NCI-H2196 treated with DMSO at 0.1 percent for 48 hours (cell line): Measurements from ENCODE around the gene ITPKC.

ENCODE experiments used
- DNase-seq: peaks from one replicate; lab custom pipeline; 2025; ENCODE audit not compliant: unreplicated experiment; lab: John Stamatoyannopoulos, UW

The ITPKC gene

DNA sequence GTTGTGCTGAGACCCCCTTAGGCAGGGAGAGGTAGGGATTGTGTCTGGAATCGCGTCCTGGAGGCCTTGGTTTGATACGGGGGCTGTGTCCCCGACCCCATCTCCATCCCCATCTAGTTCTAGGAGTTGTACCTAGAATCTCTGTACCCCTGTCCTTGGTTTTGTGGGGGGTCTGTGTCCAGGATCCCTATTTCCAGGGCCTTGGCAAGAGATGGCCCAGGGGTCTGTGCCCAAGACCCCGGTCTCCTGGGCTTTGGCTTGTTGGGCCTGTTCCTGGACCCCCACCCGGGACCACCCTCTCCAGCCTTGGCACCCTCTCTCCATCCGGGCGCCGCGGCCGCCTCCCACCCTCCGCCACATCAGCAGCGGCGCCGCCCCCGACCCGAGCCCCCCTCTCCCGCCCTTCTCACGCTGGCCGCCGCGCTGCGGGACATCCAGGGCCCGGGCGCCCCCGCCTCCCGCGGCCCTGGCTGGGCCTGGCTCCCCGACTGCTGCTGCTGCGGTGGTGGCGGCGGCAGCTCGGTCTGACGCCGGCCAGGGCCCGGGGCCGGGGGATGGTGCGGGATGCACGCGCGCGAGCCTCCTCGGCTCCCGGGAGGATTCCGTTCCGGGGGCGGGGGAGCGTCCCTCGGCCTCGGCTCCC, 26.7 kb upstream of the ITPKC start, which contains the start of gene NUMBL:
Gene NUMBL (minus strand): TSS at position 602 of the 643 bp plus-strand sequence. CDS start 168 bp downstream, at position 434.
- DNase-seq: no peak

DNA sequence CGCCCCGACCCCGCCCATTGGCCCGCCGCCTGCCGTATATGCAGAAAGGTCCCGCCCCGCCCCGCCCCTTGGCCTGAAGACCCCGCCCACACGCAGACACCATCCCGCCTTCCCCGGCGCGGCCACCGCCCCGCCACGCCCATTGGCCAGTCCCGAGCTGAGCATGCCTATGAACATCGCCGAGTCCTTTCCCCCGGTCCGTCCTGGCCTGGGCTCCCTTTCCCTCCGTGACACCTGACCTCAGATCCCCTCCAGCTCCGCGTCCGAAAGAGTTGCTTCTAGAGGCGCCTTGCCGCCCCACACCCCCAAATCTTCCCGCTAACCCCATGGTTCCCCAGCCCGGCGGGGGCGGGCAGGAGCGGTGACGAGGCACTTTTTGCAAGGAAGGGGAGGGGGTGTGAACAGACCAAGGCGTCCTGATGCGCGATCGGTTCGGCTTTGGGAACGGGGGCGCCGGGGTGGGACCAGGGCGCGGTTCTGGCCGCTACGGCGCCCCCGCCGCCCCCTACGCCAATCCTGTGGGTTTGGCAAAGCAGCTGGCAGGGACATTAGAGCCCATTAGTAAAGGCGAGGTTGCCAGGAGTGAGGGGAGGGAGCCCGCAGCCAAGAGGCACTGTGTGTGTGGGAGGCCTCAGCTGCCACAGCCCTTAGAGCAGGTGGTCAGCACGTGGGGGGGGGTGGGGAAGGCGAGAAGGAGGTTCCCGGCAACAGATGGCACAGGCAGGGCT, 26.1 kb upstream of the ITPKC start:
- DNase-seq: peak; percentile 80

DNA sequence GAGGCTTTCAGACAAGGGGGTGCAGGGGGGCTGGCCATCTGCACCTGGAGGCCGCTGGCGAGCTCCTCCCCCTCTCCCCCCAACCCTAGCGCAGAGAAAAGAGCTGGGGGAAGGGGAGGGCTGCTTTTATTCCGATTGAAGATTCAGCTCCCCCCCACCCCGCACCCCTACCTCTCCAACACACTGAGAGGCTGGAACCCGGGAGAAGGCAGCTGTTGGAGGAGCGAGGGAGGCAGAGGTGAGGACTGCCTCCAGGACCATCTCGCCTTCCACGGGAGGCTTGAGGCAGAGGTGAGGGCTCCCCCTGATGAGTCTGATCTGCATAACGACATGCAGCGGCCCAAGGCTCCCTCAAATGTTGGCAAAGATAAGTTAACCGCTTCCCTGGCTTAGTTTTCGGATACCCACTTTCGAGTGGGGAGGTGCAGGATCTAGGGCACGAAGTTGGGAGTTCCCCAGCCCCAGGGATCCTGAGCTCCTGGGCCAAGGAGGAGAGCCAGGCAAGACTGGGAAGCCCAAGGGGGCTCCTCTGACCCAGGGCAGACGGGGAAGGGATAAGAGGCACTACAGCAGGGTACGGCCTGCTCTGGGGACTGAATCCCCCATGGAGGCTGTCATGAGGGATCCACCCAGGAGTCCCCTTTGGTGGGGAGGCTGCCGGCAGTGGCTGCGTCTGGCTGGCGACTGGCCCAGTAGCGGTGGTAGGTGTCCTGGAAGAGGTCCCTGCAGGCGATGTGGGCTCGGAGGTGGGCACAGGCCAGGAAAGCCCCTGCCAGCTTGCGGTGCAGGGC, 25.3 kb upstream of the ITPKC start:
- peak; percentile 67 for DNase-seq

DNA sequence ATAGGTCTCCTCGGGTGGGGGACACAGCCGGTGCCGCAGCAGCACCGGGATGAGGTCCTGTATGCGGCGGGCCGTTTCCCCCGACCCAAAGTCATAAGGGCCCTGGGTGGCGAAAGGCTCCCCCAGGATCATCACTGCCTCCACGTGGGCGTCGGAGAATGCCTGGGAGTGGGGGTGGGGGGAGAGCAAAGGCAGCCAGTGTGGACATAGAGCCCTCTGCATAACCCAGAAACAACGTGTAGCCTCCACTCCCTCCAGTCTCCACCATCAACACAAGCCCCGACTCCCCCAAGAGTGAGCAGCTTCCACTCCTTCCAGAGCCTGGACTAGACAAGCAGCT, 24.7 kb upstream of the ITPKC start:
- no peak for DNase-seq

DNA sequence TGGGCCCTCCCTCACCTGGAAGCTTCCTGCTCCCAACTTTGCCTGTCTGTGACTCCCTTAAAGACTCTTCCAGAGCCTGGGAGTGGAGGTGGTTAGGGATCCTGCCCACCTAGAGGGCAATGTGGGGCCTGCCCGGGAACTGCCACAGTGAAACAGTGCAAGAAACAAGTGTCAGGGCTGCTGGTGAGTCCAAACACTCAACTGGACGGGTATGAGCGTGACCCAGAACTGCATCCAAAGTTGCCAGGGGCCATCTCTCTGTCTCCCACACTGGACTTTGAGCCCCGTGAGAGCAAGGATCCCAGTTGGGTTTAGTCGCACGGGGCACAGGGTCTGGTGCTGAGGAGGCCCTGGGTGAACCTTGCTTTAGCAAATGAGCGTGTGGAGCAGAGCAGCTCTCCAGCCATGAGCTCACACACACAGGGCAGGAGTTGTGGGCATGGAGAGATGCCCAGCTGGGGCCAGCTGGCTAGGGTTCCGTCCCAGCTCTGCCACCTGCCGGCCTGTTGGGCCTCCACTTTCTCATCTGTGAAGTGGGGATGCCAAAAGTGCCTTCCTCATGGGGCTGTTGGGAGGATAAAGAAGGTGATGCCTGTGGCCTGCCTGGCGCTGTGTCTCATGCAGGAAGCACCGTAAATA, 23.6 kb upstream of the ITPKC start:
- no peak for DNase-seq

DNA sequence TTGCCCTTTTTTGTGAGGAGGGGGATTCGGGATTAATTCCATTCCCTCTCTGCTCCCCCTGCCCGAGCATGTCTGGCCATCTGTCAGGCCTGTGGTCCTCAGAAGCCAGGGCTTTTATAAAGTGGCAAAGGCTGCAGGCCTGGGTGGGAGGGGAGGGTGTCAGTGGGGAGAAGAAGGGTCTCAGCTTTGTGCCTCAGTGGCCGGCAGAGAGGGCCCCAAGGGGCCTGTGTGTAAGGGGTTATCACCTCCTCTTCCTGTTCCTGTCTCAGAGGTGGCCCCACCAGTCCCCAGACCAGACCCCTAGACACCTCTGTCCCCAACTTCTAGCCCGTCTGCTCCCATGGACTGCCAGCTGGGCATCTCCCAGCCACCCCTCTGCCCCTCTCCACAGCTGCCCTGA, 23.0 kb upstream of the ITPKC start:
- DNase-seq: no peak

DNA sequence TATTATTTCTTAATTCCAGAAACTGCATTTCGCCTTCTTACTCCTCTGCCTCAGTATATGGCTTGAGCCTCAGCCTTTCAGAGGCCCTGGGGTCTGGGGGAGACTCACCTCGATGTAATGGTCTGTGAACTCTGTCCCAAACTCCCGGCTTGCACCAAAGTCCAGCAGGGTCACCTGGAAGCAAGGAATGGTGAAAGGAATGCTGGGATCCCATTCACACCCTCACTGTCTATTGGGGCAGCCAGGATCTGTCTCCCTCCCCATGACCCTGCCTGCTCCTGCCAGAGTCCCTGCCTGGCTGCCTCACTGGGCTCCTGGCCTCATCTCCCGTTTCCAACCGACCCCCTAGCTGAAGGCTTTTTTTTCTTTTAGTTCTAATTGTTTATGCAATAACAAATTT, 21.0 kb upstream of the ITPKC start:
- DNase-seq: no peak

DNA sequence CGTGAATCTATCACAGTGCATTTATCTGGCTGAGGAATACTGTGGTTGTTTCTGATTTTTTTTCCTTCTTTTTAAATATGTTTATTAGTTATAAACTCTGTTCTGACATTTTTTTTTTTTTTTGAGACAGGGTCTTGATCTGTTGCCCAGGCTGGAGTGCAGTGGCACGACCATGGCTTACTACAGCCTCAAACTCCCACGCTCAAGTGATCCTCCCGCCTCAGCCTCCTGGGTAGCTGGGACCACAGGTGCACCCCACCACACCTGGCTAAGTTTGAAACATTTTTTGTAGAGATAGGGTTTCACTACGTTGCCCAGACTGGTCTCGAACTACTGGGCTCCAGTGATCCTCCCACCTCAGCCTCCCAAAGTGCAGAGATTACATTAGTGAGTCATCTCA, 19.9 kb upstream of the ITPKC start:
- DNase-seq: no peak

DNA sequence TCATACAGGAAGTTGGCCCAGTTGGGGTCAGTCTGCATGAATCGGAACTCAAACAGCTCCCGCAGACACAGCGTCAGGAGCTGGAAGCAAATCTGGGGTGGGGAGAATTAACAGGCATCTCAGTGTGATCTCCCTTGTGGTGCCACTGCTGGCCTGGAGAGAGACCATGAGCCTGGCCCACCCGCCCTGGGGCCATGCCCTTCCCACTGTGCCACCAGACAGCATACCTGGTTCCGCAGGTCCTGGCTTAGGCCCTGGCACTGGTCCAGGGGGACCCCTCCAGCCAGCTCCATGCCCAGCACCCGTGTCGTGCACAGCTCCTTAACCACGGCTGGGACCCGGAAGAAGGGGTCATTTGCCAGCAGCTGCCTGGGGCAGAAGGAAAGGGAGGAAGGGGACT, 16.8 kb upstream of the ITPKC start:
- no peak for DNase-seq

DNA sequence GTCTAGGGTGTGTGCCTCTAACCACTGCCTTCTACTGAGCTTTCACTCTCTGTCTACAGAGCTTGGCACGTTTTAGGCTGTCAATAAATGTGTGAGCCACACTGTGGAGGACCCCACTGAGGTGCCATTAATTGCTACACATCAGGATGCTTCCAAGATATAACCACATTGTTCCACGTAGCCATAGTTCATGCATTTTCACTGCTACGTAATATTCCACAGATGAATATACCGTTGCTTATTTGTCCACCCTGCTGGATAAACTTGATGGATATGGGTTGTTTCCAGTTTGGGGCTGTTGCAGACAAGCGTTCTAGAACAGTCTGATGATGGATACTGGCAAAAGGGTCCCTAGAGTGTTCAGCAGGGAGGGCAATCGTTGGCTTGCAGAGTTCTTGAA, 15.2 kb upstream of the ITPKC start:
- no peak for DNase-seq

DNA sequence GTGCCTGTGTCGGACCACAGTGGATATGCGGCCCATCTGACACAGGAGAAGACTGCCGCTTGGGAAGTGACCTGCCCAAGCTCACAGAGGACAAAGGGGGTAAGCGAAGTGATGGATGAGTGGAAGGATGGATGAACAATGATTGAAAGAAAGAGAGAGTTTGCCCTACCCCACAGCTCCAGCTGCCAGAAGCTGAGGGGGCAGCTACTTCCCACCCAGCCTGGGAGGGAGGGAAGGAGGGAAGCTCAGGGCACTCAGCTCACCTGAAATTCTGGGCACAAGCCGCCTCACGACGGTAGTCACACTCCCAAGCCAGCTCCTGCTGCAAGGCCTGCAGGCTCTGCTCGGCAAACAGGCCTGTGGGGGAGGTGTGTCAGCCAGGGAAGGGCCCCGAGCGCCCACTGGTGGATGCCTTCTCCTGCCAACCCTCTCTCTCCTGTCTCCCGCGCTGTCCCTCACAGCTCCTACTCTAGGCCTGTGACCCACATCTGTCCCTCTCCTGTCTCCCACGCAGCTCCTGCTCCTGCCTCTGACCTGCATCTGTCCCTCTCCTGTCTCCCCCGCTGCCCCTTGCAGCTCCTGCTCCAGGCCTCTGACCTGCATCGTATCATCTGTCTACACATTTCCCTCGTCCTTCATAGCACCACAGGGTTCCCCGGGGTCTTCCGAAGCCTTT, 14.4 kb upstream of the ITPKC start:
- DNase-seq: no peak

DNA sequence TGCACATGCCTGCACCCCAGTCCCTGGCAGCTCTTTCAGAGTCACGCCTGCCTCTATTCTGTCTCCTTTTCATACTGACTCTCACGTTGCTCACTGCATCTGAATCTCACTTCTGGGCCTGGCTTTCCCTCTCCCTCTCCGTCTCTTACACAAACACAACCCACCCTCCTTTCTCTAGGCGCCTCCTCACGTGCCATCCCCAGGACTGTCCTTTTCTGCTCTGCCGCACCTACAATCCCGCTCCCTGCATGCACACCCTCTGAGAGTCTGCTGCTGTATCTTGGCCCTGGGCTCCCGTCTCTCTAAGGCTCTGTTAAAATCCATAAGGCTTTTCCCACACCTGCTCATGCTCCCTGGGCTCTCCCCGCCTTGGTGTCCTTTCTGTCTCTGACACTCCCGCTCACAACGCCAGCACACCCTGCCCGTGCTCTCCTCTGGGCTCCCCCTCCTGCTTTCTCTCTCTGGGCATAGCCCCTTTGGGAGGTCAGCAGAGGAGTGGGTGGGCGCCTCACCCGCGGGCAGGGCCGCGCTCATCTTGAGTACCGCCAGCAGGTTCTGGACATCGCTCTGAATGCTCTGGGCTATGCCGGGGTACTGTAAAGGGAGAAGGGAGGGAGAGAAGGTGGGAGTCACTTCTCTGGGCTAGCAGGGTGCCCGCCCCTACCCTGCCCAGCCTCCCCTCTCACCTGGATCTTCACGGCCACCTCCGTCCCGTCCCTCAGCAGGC, 13.7 kb upstream of the ITPKC start:
- no peak for DNase-seq

DNA sequence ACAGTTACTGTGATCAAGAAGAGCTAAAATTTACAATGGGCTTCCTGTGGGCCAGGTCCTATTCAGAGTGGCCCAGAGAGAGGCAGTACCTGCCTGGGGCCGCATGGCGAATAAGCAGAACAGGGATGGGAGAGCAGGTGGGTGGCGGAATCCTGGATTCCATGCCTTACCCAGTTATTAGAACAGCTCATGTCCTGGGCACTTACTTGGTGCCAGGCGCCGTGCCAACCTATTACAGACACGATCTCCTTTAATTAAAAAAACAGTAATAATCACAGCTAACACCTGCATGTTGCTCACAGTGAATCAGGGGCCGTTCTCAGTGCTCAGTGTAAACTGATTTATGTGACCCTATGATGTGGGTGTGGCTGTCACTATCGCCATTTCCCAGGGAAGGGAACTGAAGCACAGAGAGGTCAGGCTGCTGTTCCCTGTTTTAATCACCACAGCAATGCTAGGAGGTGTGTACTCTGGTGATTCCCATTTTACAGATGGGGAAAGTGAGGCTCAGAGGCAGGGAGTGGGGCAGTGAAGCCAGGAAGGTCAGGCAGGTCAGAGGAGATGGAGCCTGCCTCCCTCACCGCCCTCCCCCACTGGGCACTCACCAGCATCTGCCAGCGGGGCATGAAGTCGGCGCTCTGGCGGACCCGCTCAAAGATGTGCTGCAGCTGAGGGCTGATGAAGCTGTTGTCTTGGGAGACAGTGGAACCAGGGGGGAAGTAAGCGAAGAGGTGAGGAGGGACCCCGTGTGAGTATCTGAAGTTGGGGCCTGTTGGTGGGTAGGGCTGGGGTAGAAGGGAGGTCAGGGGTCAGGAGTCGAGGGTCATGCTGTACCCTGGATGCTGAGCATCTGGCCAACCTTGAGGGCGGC, 12.2 kb upstream of the ITPKC start:
- DNase-seq: no peak

DNA sequence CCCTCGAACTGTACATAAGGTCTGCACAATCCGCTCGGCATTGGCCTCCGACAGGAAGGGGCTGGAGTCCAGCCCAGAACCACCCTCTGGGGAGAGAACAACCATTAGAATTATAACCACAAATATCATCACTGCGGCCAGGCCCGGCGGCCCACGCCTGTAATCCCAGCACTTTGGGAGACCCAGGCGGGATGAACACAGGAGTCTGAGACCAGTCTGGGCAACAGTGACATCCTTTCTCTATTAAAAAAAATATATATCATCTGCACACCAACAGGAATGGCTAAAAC, 11.6 kb upstream of the ITPKC start:
- no peak for DNase-seq

DNA sequence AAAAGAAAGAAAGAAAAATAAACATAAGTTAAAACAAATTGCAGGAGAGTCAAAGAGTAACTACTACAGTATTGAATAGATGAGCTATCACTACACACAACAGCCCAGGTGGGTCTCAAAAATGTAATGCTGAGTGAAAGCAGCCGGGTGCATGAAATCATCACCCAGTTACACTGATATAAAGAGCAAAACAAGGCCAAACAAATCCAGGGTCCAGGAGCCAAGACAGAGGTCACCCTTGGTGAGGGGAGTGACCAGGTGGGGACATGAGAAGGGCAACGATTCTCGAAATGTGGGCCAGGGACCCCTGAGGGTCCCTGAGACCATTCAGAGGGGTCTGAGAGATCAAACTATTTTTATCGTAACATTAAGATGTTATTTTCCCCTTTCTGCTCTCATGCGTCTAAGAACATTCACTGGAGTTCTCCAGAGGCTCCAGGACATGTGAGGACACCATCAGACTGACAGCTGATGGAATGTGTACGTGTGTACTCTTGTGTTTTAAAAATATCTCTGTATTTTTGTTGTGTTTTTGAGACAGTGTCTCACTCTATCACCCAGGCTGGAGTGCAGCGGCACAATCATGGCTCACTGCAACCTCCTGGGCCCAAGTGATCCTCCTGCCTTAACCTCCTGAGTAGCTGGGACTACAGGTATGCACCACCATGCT, 10.8 kb upstream of the ITPKC start:
- no peak for DNase-seq

DNA sequence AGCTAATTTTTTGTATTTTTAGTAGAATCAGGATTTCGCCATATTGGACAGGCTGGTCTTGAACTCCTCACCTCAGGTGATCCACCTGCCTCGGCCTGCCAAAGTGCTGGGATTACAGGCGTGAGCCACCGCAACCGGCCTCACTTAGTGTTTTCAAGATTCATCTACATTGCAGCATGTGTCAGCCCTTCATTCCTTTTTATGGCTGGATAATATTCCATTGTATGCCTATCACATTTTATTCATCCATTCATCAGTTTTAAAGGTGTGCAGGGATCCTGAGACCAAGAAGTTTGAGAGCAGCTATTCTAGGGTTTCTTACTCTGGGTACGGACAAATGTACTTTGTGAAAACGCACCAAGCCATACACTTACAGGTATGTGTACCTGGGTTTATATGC, 9.3 kb upstream of the ITPKC start:
- DNase-seq: no peak

DNA sequence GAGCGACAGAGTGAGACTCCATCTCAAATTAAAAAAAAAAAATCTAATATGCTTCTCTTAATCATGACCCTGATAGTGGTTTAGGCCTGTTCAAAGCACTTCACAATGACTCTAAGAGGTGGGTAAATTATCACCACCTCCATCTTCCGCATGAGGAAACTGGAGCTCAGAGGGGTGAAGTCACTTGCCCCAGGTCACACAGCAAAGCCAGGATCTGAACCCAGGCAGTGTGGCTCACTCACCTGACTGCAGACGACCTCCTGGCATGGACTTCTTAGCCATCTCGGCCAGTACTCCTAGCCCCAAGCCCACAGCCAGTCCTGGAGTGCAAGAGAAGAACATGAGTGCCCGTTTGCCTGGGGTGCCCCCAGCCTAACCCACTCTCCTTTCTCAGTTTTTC, 7.1 kb upstream of the ITPKC start:
- DNase-seq: no peak

DNA sequence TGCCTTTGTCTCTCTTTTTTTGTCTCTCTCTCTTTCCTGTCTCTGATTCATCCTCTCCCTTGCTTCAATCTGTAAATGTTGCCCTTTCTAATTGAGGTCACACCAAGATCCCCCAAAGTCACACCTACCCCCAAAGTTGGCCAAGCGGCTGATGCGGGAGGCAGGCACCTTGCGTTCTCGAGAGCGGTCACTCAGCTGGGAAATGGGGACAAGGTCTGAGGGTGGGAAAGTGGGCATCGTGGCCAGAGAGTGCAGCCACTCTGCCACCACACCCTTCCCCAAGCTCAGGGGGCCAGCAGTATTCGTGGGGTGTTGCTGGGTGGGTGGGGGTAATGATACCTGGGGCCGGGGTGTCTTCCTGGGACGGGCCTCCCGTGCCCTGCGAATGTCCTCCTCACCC, 3.0 kb upstream of the ITPKC start:
- DNase-seq: no peak
